ENCODE results near the gene S100G. TPM values are rescaled to one million over a fixed set of nuclear protein-coding genes. Genes with fewer than 3 reads are reported as not detected.

Gene S100G
- total RNA-seq, 2 experiments from 2014 or later = not detected

DNA sequence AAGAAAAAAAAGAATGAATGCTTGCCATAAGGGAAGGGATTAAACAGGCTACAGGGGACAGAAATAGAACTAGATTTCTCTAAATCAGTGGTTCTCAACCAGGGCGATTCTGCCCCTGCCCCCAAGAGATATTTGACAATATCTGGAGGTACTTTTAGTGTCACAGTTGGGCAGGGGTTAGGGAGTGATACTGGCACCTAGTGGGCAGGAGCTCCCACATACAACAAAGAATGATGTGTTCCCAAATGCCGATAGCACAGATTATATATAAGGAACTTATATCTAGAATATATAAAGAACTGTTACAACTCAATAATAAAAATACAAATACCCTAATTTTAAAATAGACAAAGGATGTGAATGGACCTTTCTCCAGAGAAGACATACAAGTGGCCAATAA is 14.7 kb downstream of the S100G start:
- no peak overlapping the region for H3K27ac ChIP-seq (ENCODE audit: low read depth, low read length, poor library complexity, severe bottlenecking)
- no peaks in the 10 kb centered on the region for H4K20me1 ChIP-seq (ENCODE audit: insufficient read depth, low read length)
- no peaks in the 10 kb centered on the region for H3K4me1 ChIP-seq (ENCODE audit: insufficient read depth, low read length, poor library complexity, severe bottlenecking)
- ChIA-PET CTCF (ENCODE audit: unreplicated experiment) (no interaction called here), POLR2A (no interaction called here)
- no peaks in the 10 kb centered on the region for H3K9me3 ChIP-seq (ENCODE audit: low read length)
- BruUV-seq (replicated peaks) = no TSS peak
- H3K4me3 ChIP-seq (ENCODE audit: low read depth, low read length, poor library complexity, severe bottlenecking) = no peak overlapping the region
- peaks cover 10% of the 10 kb centered on the region for H3K36me3 ChIP-seq (ENCODE audit: insufficient read depth, low read length)
- no peak for DNase-seq (ENCODE audit: low spot score)
- TF ChIP-seq, protein P1, sequence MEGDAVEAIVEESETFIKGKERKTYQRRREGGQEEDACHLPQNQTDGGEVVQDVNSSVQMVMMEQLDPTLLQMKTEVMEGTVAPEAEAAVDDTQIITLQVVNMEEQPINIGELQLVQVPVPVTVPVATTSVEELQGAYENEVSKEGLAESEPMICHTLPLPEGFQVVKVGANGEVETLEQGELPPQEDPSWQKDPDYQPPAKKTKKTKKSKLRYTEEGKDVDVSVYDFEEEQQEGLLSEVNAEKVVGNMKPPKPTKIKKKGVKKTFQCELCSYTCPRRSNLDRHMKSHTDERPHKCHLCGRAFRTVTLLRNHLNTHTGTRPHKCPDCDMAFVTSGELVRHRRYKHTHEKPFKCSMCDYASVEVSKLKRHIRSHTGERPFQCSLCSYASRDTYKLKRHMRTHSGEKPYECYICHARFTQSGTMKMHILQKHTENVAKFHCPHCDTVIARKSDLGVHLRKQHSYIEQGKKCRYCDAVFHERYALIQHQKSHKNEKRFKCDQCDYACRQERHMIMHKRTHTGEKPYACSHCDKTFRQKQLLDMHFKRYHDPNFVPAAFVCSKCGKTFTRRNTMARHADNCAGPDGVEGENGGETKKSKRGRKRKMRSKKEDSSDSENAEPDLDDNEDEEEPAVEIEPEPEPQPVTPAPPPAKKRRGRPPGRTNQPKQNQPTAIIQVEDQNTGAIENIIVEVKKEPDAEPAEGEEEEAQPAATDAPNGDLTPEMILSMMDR (conservative IDR thresholded peaks at IDR 0.05; ENCODE audit: low read length) = peak; percentile 17; the same call in 1 of the 2 replicates
- no peak for TF ChIP-seq EZH2phosphoT487 (IDR thresholded peaks at IDR 0.05; ENCODE audit: borderline replicate concordance, low read depth, low read length)
- no peaks in the 10 kb centered on the region for H3K79me2 ChIP-seq (ENCODE audit: insufficient read depth, low read depth, low read length)
- intact Hi-C loops (cut with micrococcal nuclease; ENCODE audit: unreplicated experiment) = no loop called here
- H2AFZ ChIP-seq (ENCODE audit: low read length) = no peak overlapping the region
- H3K4me2 ChIP-seq (ENCODE audit: low read length) = no peak overlapping the region
- H3K9me2 ChIP-seq (ENCODE audit: insufficient read depth, low read length) = no peaks in the 10 kb centered on the region

DNA sequence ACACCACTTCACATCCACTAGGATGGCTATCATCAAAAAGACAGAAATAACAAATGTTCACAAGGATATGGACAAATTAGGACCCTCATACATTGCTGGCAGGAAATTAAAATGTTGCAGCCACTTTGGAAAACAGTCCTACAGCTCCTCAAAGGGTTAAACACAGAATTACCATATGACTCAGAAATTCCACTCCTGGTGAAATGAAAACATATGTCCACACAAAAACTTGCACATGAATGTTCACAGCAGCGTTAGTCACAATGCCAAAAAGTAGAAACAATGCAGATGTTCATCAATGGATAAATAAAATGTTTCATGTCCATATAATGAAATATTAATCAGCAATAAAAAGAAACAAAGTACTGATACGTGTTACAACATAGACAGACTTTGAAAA is 15.1 kb downstream of the S100G start:
- intact Hi-C loops (cut with micrococcal nuclease; ENCODE audit: unreplicated experiment) = no loop called here
- H2AFZ ChIP-seq (ENCODE audit: low read length) = no peak overlapping the region
- no TSS peak for BruUV-seq (replicated peaks)
- ChIA-PET POLR2A (no interaction called here), CTCF (ENCODE audit: unreplicated experiment) (no interaction called here)
- no peak for DNase-seq (ENCODE audit: low spot score)
- no peak overlapping the region for H3K27ac ChIP-seq (ENCODE audit: low read depth, low read length, poor library complexity, severe bottlenecking)
- H3K9me2 ChIP-seq (ENCODE audit: insufficient read depth, low read length) = no peaks in the 10 kb centered on the region
- no peaks in the 10 kb centered on the region for H4K20me1 ChIP-seq (ENCODE audit: insufficient read depth, low read length)
- H3K9me3 ChIP-seq (ENCODE audit: low read length) = no peaks in the 10 kb centered on the region
- no peaks in the 10 kb centered on the region for H3K4me1 ChIP-seq (ENCODE audit: insufficient read depth, low read length, poor library complexity, severe bottlenecking)
- no peak for TF ChIP-seq EZH2phosphoT487 (IDR thresholded peaks at IDR 0.05; ENCODE audit: borderline replicate concordance, low read depth, low read length)
- TF ChIP-seq, protein P1 (conservative IDR thresholded peaks at IDR 0.05; ENCODE audit: low read length) = no peak
- no peak overlapping the region for H3K4me2 ChIP-seq (ENCODE audit: low read length)
- H3K79me2 ChIP-seq (ENCODE audit: insufficient read depth, low read depth, low read length) = no peaks in the 10 kb centered on the region
- no peak overlapping the region for H3K4me3 ChIP-seq (ENCODE audit: low read depth, low read length, poor library complexity, severe bottlenecking)
- H3K36me3 ChIP-seq (ENCODE audit: insufficient read depth, low read length) = peaks cover 13% of the 10 kb centered on the region

DNA sequence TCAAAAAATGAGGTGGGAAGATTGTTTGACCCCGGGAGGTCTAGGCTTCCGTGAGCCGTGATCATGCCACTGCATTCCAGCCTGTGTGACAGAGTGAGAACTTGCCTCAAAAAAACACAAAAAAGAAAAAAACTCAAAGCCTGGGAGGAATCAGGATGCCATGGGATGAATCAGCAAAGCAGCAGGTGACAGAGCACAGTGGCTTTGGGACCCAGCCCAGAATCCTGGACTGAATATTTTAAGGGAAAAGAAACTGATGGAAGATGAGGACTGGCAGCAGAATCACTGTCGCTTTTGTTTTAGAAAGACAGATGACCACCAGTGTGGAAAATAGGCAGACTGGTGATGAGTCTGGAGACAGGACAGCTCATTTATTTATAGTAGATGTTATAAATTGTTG is 16.6 kb downstream of the S100G start:
- intact Hi-C loops (cut with micrococcal nuclease; ENCODE audit: unreplicated experiment) = no loop called here
- Histone ChIP-seq H3K79me2 (ENCODE audit: insufficient read depth, low read depth, low read length) (no peaks in the 10 kb centered on the region), H3K27ac (ENCODE audit: low read depth, low read length, poor library complexity, severe bottlenecking) (no peak overlapping the region), H3K9me2 (ENCODE audit: insufficient read depth, low read length) (no peaks in the 10 kb centered on the region), H3K36me3 (ENCODE audit: insufficient read depth, low read length) (peaks cover 21% of the 10 kb centered on the region), H3K4me2 (ENCODE audit: low read length) (no peak overlapping the region), H3K4me3 (ENCODE audit: low read depth, low read length, poor library complexity, severe bottlenecking) (no peak overlapping the region), H3K9me3 (ENCODE audit: low read length) (no peaks in the 10 kb centered on the region), H3K4me1 (ENCODE audit: insufficient read depth, low read length, poor library complexity, severe bottlenecking) (no peaks in the 10 kb centered on the region), H2AFZ (ENCODE audit: low read length) (no peak overlapping the region), H4K20me1 (ENCODE audit: insufficient read depth, low read length) (no peaks in the 10 kb centered on the region)
- TF ChIP-seq, protein P1 (conservative IDR thresholded peaks at IDR 0.05; ENCODE audit: low read length) = no peak
- no peak for TF ChIP-seq EZH2phosphoT487 (IDR thresholded peaks at IDR 0.05; ENCODE audit: borderline replicate concordance, low read depth, low read length)
- ChIA-PET POLR2A (interaction anchor here (0.9 kb wide), 1 partner anchor 48 kb away, joined by 5 read pairs; no protein-coding TSS in a partner anchor), CTCF (ENCODE audit: unreplicated experiment) (no interaction called here)
- no peak for DNase-seq (ENCODE audit: low spot score)
- no TSS peak for BruUV-seq (replicated peaks)
